HG03097 (cell line): ENCODE data around the gene MTERF1.
A peak's percentile ranks its signal among the peaks of the same experiment; 100 is the strongest.
"Not testable (repeated sequence)": the region's sequence is repeated elsewhere in the genome, so short reads cannot be mapped to it uniquely, and the experiment has no call there.

ENCODE experiments used
- ATAC-seq: cut with Tn5 transposase; IDR thresholded peaks from one replicate; pipeline ENCODE4 v1.9.1; 2021; ENCODE audit not compliant: unreplicated experiment, low FRiP score

MTERF1 gene, protein sequence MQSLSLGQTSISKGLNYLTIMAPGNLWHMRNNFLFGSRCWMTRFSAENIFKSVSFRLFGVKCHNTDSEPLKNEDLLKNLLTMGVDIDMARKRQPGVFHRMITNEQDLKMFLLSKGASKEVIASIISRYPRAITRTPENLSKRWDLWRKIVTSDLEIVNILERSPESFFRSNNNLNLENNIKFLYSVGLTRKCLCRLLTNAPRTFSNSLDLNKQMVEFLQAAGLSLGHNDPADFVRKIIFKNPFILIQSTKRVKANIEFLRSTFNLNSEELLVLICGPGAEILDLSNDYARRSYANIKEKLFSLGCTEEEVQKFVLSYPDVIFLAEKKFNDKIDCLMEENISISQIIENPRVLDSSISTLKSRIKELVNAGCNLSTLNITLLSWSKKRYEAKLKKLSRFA

DNA sequence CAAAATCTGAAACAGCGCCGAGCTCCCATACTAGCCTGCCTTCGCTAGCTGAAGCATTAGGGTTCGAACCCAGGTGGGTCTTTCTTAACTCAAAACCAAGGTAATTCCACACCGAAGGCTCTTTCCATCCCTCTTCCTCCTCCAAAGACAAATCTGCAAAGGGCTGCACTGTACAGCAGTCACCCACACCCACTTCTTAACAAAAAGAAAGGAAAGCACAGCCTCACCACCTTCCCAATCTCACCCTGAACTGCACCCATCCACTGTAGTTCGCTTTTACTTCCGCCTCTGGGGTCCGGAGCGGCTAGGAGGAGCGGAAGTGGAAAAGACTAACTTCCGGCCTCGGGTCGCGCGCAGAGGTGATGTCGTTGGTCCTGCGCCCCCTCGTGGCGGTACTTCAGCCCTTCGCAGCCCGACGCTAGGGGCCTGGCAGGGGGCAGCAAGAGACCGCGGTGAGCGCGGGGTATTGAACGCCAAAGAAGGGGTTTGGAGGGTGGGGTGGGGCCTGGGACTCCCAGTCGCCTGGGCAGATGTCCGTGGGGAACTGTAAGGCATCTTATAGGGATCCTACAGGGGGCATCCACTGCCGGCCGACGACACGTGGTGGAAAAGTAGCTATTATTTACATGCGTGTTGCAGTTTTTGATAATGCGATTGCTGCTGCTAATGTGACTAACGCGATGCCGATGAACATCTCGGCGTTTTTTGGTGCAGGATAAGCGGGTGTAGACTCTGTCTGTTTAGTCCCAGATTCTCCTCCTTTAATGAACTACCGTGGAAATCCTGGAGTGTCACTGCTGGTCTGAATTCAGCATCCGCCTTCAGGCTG lies at the start of gene MTERF1:
MTERF1 (minus strand) TSS at position 290 of the 829 bp plus-strand sequence. CDS start 619 bp downstream, outside the sequence.
- peak; percentile 98 for ATAC-seq

DNA sequence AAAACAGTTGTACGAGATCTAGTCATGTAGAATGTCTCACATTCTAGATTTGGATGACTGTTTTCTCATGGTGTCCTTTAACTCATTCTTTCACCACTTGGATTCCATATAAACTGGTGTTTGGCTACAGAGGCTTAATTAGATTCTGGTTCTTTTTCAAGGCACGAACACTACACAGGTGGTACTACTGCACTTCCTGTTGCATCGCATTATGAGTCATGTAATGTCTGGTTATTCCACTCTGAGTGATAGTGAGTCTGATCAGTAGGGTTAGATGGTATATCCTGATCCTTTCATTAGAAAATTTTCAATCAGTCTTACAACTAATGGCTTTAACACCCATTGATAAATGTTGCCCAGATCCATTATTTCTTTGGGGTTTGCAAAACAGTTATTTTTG lies 49.0 kb upstream of the MTERF1 start:
- peak; percentile 76 for ATAC-seq

DNA sequence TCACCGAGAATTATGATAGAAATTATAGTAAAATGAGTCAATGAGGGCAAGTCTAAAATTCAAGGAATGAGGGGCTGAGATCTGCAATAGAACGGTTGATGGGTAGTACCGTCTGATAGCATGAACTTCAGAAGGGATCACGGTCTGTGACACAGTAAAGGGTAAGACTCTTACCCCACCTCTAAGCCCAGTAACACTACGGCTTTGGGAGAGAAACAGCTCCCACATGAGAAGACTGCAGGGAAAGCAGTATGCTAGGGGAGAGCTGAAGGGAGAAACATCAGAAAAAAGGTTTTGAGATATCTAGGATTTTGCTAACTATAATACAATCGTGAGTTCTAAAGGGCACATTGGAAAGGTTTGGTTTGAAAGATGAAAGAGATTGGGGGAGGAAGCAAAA lies 47.4 kb upstream of the MTERF1 start:
- no peak for ATAC-seq

DNA sequence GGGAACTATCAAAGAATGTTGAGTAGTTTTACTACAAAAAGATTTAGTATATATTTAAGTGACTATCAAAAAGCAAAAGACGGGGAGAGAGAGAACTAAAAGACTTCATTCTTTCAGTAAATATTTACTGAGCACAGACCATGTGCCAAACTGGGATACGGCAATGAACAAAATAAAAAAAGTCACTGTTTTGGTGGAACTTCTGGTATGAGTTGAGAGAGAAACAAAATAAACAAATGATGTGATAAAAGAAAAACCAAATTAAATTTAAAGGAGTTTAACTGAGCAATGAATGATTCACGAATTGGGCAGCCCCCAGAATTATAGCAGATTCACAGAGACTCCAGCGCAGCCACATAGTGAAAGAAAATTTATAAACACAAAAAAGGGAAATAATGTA lies 42.4 kb upstream of the MTERF1 start:
- no peak for ATAC-seq

DNA sequence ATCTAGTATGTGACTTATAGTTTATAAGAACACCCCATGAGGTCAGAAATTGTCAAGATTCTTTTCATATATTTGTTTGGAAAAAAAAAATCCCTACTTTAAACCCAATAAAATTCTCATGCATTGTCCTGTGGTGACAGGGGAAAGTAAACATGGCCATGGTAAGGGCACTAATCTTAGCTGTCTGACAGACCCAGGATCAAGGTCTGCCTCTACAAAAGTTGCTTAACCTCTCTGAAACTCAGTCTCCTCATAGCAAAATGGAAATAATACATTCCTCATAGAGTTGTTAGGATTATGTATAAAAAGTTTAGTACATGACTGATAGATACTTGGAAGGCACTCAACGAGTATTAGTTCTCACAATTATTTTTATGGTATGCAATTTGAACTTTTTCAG lies 37.9 kb upstream of the MTERF1 start:
- ATAC-seq: no peak

DNA sequence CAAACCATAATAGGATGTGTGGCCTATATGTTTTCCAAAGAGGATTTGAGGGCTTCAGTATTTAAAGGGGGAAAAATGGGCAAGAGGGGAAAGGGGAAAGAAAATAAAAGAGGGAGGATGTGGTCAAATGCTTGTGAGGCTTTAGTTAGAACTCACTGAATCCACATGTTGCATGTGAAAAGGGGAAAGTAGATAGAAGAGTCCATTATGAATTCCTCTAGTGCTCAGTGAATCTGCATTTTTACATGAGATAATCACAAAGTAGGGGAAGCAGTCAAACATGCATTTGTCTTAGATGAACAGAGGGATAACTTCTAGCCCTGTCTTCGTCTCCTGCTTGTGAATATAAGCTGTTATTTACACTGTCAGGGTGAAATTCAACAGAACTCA lies 35.5 kb upstream of the MTERF1 start:
- ATAC-seq: no peak

DNA sequence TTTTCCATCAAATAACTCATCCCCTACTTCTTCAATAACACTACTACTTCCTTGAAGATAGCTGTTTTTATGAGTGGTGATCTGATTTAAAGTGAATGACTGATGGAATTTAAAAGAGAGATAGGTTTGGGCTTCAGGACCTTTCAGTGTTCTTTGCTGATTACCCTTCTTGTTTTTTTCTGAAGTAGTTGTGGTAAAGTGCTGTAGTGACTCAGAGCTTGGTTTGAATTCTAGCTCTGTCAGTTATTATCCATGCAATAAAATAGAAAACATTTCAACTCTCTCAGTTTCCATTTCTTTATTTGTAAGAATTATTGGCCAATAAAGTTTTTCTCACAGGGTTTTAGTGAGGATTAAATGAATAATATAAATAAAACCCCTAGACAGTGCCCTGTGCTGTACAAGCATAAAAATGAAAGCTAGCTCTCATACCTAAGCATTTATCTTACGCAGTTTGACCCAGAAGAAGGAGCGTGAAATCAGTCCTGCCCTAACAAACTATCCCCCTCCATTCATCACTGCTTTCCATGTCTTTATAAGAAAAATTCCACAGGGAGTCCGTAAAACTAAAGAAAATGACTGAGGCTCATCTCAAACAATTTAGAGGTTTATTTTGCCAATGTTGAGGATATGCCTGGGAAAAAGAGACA lies 35.0 kb upstream of the MTERF1 start:
- ATAC-seq: no peak

DNA sequence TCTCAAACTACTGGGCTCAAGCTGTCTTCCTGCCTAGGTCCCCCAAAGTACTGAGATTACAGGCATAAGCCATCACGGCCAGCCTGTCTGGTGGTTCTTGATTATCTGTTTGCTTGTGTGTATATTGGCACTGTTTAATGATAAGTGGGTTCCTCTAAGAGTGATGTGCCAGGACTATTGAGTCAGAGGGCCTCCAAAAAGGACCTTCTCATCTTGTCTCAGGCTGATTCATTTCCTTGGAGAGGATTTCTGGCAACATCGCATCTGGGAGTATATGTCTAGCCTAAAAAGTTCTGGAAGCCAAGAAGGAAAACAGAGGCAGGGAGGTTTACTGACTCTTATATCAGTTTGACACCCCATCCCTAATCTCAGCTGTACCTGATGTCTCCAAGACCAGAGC lies 33.1 kb upstream of the MTERF1 start:
- ATAC-seq: no peak

DNA sequence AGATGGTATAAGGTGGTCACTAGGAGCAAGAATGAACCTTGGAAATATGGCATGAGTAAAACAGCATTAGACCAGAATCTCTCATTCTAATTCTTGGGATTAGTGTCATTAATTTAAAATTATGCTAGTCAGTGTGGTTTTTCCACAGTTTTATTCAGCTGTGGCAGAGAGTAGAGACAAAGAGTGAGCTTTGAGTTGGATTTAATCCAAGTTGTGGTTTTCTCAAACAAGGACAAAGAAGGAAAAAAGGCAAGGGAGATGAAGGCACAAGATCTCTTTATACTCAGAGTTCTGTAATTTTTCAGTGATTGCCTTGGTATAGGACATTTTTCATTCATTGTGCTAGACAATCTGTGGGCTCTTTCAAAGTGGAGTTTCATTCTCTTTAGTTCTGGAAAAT lies 32.0 kb upstream of the MTERF1 start:
- ATAC-seq: no peak

DNA sequence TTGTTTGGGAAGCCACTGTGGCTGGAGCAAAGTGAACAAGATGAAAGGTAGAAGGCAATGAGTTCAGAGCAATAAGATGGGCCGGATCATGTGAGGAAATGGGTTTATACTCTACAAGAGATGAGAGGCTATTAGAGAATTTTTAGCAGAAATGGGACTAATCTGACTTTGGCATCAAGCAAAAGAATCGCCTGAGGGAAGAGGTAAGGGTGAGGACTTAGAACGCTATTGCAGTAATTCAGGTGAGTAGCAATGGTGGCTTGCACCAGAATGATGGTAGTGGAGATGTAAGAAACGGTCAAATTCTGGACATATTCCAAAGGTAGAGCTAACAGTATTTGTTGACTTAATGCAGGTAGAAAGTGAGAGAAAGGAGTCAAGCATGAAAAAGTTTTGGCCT lies 30.6 kb upstream of the MTERF1 start:
- ATAC-seq: no peak

DNA sequence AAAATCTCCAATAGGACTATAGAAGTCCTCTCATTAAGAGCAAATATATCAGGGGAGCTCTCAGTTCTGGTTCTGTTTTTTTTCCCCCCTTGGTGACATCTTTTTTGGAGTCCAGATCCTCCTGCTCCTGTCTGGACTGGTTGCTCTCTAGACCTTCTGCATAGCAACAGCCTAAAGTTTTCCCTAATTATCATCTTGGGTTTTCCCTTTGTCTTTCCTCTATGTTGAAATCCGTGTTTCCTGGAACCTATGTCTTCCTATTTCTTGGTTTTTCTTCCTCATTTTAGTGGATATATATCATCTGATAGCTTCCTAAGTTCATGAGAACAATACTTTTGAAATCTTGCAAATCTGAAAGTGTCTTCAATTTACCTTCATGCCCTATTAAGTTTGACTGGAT lies 29.7 kb upstream of the MTERF1 start:
- ATAC-seq: no peak

DNA sequence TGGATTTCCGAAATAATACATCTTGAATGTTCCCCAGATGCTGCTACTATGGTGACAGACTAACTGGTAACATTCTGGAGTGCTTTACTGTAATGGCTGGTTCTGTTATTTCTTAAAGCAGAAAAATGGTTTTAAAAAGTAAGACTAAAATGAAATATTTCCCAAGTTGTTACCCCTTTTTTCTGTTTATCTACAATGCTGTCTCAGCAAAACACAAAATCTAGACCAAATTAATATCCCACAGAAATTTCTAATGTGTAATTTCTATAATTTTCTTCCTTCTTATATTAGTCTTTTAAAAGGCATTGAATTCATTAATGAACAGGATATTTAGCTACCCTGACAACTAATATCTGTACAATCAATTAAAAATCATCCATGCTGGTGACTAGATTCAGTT lies 19.1 kb upstream of the MTERF1 start:
- no peak for ATAC-seq

DNA sequence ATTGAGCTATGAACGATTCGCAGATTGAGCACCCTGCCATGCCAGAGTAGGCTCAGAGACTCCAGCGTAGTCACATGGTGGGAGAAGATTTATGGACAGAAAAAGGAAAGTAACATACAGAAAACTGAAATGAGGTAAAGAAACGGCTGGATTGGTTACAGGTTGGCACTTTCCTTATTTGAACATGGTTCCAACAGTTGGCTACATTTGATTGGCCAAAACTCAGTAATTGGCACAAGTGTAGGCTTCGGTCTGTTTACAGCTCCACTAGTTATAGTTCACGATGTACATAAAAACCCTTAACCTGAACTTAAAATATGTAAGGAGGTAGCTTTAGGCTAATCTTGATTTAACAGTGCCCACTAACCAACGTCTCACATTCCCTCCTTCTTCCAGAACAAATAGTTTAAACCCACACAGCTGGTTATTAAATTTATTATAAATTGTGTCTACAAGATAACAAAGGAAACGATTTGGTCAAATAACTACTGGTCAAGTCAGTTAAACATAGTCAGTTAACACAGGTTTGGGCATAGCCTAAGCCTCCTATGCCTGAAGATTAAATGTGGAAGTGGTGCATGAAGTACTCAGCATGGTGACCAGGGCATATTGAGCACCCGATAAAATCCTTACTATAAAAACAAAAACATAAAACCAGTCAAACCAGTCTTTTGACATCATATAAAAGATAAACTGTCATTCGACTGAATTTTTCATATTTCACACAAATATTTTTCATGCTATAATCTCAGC lies 17.9 kb upstream of the MTERF1 start:
- ATAC-seq: no peak

DNA sequence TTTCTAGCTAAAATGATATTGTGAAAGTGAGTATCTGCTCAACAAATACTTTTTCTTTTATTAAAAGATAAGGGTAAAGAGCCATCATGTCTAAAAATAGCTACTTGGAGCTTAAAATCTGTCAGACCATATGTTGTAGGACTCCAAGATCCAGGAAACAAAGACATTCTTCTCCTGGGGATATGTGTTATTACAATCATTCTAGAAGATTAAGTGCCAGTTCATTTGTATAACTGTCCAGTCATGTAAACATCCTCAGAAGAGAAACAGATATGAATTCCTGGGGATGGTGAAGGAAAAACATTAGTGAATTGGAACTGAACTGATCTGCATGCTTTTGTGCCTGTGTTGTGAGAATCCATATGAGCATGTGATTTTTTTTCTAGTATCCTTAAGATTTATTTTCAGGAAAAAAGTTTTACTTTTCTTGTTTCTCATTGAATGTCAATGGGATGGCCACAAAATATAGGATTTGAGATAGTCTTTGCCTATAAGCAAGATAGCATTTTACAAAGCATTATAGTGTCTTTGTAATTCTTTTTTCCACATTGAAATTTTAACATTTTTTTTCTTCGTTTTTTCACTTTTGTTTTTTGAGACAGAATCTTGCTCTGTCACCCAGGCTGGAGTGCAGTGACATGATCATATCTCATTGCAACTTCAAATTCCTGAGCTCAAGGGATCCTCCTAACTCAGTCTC lies 14.4 kb upstream of the MTERF1 start:
- ATAC-seq: no peak

DNA sequence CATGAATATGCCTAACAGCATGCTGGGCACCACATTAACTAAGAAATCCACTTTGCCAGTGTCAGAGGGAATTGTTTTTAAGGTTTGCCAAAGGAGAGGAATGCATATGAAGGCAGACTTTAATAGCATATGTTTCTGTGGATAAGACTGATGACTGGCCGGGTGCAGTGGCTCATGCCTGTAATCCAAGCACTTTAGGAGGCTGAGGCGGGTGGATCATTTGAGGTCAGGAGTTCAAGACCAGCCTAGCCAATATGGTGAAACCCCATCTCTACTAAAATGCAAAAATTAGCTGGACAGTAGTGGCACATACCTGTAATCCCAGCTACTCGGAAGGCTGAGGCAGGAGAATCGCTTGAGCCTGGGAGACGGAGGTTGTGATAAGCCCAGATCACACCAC lies 13.2 kb upstream of the MTERF1 start:
- ATAC-seq: not testable (repeated sequence)

DNA sequence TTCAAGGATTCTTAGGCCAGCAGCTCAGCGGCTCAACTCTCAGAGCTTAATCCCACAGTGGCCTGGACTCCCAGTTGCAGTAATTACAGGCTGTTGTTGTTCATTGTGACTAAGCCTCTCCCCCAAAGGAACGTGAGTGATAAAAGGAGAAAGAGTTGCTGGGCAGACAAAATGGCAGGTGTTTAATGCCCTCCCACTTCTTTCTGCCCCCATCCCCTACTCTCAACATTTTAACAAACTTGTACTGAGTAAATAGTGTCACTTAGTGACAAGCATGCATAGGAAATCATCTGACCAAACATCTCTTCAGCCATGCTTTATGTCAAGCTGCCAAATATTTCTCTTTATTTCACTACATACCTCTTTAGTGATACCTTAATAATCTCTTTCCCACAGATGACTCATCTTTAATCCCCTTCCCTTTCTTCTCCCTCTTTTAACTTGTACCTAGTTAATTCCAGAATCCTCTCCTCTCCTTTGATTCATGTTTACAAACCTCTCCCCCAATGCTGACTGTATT lies 12.4 kb upstream of the MTERF1 start:
- no peak for ATAC-seq

DNA sequence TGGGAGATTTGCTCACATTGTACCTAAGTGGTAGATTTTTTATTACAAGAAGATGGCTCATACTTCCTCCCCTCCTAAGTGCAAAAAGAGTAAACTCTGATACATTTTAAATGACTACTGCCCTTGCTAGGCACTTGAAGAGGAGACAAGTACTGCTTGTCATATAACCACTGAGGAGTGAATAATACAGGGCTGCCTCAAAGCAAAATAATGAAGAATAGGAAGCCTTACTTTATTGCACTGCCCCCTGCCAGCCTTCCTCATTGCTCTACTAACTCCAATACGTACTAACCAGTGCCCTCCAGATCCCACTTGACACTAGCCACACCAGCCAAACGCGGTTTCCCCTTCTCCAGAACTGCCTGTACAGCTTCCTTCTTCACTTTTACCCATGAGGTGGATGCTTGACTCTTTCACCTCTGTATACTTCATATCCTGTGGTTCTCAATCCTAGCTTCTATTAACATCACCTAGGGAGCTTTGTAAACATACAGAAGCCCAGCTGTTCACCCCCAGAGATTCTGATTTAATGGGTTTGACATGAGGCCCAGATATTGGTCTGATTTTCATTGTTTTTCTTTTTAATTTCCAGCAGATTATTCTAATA lies 11.7 kb upstream of the MTERF1 start:
- no peak for ATAC-seq

DNA sequence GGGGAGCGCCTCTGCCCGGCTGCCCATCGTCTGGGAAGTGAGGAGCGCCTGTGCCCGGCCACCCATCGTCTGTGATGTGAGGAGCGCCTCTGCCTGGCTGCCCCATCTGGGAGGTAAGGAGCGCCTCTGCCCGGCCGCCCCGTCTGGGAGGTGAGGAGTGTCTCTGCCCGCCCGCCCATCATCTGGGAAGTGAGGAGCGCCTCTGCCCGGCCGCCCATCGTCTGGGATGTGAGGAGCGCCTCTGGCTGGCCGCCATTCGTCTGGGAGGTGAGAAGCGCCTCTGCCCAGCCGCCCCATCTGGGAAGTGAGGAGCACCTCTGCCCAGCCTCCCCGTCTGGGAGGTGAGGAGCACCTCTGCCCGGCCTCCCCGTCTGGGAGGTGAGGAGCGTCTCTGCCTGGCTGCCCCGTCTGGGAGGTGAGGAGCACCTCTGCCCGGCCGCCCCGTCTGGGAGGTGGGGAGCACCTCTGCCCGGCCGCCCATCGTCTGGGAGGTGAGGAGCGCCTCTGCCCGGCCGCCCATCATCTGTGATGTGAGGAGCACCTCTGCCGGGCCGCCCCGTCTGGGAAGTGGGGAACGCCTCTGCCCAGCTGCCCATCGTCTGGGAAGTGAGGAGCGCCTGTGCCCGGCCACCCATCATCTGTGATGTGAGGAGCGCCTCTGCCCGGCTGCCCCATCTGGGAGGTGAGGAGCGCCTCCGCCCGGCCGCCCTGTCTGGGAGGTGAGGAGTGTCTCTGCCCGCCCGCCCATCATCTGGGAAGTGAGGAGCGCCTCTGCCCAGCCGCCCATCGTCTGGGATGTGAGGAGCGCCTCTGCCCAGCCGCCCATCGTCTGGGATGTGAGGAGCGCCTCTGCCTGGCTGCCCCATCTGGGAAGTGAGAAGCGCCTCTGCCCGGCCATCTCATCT lies 8.0 kb upstream of the MTERF1 start:
- not testable (repeated sequence) for ATAC-seq
